ENCODE data around the gene ATP6V1F. TPM values are rescaled to one million over a fixed set of nuclear protein-coding genes. Genes with fewer than 3 reads are reported as not detected.

The ATP6V1F gene
- total RNA-seq, 2 donors from 2014 or later = 122 to 157 TPM

- Histone ChIP-seq H3K27ac (ENCODE audit: low read depth, low read length) (no peak overlapping the region), H3K4me3 (ENCODE audit: low read length) (no peak overlapping the region), H3K9me3 (ENCODE audit: control insufficient read depth, low read length) (no peaks in the 10 kb centered on the region), H3K36me3 (ENCODE audit: control insufficient read depth, insufficient read depth, low read length) (peaks cover 12% of the 10 kb centered on the region), H3K9ac (ENCODE audit: extremely low read depth, low read length, poor library complexity, severe bottlenecking) (no peak overlapping the region), H3K27me3 (ENCODE audit: control insufficient read depth, insufficient read depth, low read length, poor library complexity, severe bottlenecking) (no peaks in the 10 kb centered on the region), H3K4me1 (ENCODE audit: control insufficient read depth, insufficient read depth, low read length) (peaks cover 2% of the 10 kb centered on the region)
- WGBS, 2 experiments (ENCODE audit: insufficient coverage in 1 of 2, insufficient read length in 1 of 2) = 93 to 98% methylated on average over 12 to 19 of the region's 19 CpGs
- Mint-ChIP-seq H3K27me3 (ENCODE audit: insufficient read depth) (peaks cover 9% of the 10 kb centered on the region), H3K4me3 (no peak overlapping the region), H3K9me3 (no peaks in the 10 kb centered on the region), H3K27ac (no peak overlapping the region), H3K4me1 (peaks cover 20% of the 10 kb centered on the region), H3K36me3 (ENCODE audit: low read depth) (peaks cover 28% of the 10 kb centered on the region)
- DNase-seq = no peak
- TF ChIP-seq CTCF (conservative IDR thresholded peaks at IDR 0.05) = no peak
Measured at GRCh38 chr7:128906766-128907559, 44.3 kb downstream of the ATP6V1F start.

GRCh38 chr7:128908750-128909624 is 46.3 kb downstream of the ATP6V1F start:
- Mint-ChIP-seq H3K9me3 (no peaks in the 10 kb centered on the region), H3K36me3 (ENCODE audit: low read depth) (peaks cover 18% of the 10 kb centered on the region), H3K27me3 (ENCODE audit: insufficient read depth) (peaks cover 10% of the 10 kb centered on the region), H3K27ac (peak overlapping the region; percentile 79), H3K4me3 (peak overlapping the region; percentile 76), H3K4me1 (peaks cover 25% of the 10 kb centered on the region)
- Histone ChIP-seq H3K4me3 (ENCODE audit: low read length) (peak overlapping the region; percentile 78), H3K9me3 (ENCODE audit: control insufficient read depth, low read length) (no peaks in the 10 kb centered on the region), H3K27me3 (ENCODE audit: control insufficient read depth, insufficient read depth, low read length, poor library complexity, severe bottlenecking) (no peaks in the 10 kb centered on the region), H3K9ac (ENCODE audit: extremely low read depth, low read length, poor library complexity, severe bottlenecking) (no peak overlapping the region), H3K27ac (ENCODE audit: low read depth, low read length) (no peak overlapping the region), H3K4me1 (ENCODE audit: control insufficient read depth, insufficient read depth, low read length) (peaks cover 7% of the 10 kb centered on the region), H3K36me3 (ENCODE audit: control insufficient read depth, insufficient read depth, low read length) (peaks cover 6% of the 10 kb centered on the region)
- WGBS, 2 experiments (ENCODE audit: insufficient coverage in 1 of 2, insufficient read length in 1 of 2) = 79 to 94% methylated on average over 3 to 6 of the region's 6 CpGs
- peak; percentile 53 for DNase-seq
- TF ChIP-seq CTCF (conservative IDR thresholded peaks at IDR 0.05) = no peak

- WGBS, 2 experiments (ENCODE audit: insufficient coverage in 1 of 2, insufficient read length in 1 of 2) = 2 to 7% methylated on average over 15 to 42 of the region's 42 CpGs
Measured at GRCh38 chr7:128909625-128910568, 47.2 kb downstream of the ATP6V1F start.

More at GRCh38 chr7:128909625-128910568, 47.2 kb downstream of the ATP6V1F start:
- Histone ChIP-seq H3K4me1 (ENCODE audit: control insufficient read depth, insufficient read depth, low read length) (peaks cover 7% of the 10 kb centered on the region), H3K4me3 (ENCODE audit: low read length) (peak overlapping the region; percentile 78), H3K9ac (ENCODE audit: extremely low read depth, low read length, poor library complexity, severe bottlenecking) (peak overlapping the region; percentile 41), H3K9me3 (ENCODE audit: control insufficient read depth, low read length) (no peaks in the 10 kb centered on the region), H3K27me3 (ENCODE audit: control insufficient read depth, insufficient read depth, low read length, poor library complexity, severe bottlenecking) (no peaks in the 10 kb centered on the region), H3K27ac (ENCODE audit: low read depth, low read length) (no peak overlapping the region), H3K36me3 (ENCODE audit: control insufficient read depth, insufficient read depth, low read length) (peaks cover 6% of the 10 kb centered on the region)
- H3K4me1 Mint-ChIP-seq = peaks cover 29% of the 10 kb centered on the region
- H3K36me3 Mint-ChIP-seq (ENCODE audit: low read depth) = peaks cover 17% of the 10 kb centered on the region
- no peaks in the 10 kb centered on the region for H3K9me3 Mint-ChIP-seq
- peak overlapping the region; percentile 85 for H3K27ac Mint-ChIP-seq
- peaks cover 18% of the 10 kb centered on the region for H3K27me3 Mint-ChIP-seq (ENCODE audit: insufficient read depth)
- peak overlapping the region; percentile 76 for H3K4me3 Mint-ChIP-seq
- peak; percentile 92 for DNase-seq
- TF ChIP-seq CTCF (conservative IDR thresholded peaks at IDR 0.05) = no peak
